Kidney (tissue), 14 donors: Measurements from ENCODE around the gene F7. TPM values are rescaled to one million over a fixed set of nuclear protein-coding genes. Genes with fewer than 3 reads are reported as not detected.

ENCODE experiments used
- DNase-seq, 5 donors: peaks; one replicate each; pipeline ENCODE4 v3.0.0-alpha.2; 2013 to 2020
- FAIRE-seq: peaks from 2 replicates; lab custom pipeline; 2012; peaks lifted over from hg19 to GRCh38; lab: Jason Lieb, UNC
- H3K27ac ChIP-seq, 2 donors: one replicate each; pipeline ENCODE4 v1.7.0; 2013; ENCODE audit warnings: low read depth in 2 of 2, low read length in 2 of 2, inconsistent platforms in 1 of 2
- H3K27me3 ChIP-seq: one replicate; pipeline ENCODE4 v1.7.1; 2013; ENCODE audit warnings: low read length, inconsistent platforms; ENCODE audit not compliant: control insufficient read depth, insufficient read depth
- H3K36me3 ChIP-seq, 3 donors: one replicate each; pipeline versions ENCODE4 v1.7.0 to v1.7.1; 2013; ENCODE audit warnings: low read length in 3 of 3, control low read depth in 1 of 3, inconsistent platforms in 1 of 3; ENCODE audit not compliant: insufficient read depth in 3 of 3, control insufficient read depth in 2 of 3
- H3K4me1 ChIP-seq, 3 donors: one replicate each; pipeline versions ENCODE4 v1.7.0 to v1.7.1; 2013; ENCODE audit warnings: low read length in 3 of 3, inconsistent platforms in 1 of 3, low read depth in 1 of 3; ENCODE audit not compliant: control insufficient read depth in 2 of 3, insufficient read depth in 2 of 3
- H3K4me3 ChIP-seq, 3 donors: one replicate each; pipeline versions ENCODE4 v1.7.0 to v1.8.1; 2013; ENCODE audit warnings: low read length in 3 of 3, control low read depth in 1 of 3, inconsistent platforms in 1 of 3
- H3K9ac ChIP-seq, 3 donors: one replicate each; pipeline versions ENCODE4 v1.7.0 to v1.7.1; 2013; ENCODE audit warnings: low read length in 3 of 3, control low read depth in 1 of 3, inconsistent platforms in 1 of 3
- H3K9me3 ChIP-seq, 3 donors: one replicate each; pipeline versions ENCODE4 v1.7.0 to v1.7.1; 2013; ENCODE audit warnings: low read length in 3 of 3, control low read depth in 1 of 3, inconsistent platforms in 1 of 3; ENCODE audit not compliant: control insufficient read depth in 2 of 3, insufficient read depth in 1 of 3
- CTCF ChIP-seq: IDR thresholded peaks from 3 replicates; pipeline ENCODE4 v1.5.1; 2012; ENCODE audit warnings: mild to moderate bottlenecking, moderate library complexity, borderline replicate concordance; ENCODE audit not compliant: insufficient read depth; ENCODE audit errors: extremely low read depth
- intact Hi-C: fragments of 100-400 bp; cut with DNase I; formaldehyde crosslinking; loops from one replicate; pipeline ENCODE4 v1.11.1; 2022
- polyA plus RNA-seq: library from polyadenylated mRNA; stranded (reverse); fragments of 350-450 nt; fragmentation: Illumina TruSeq; extraction: RNeasy Lipid Tissue Mini Kit (QIAGEN cat#74804); gene quantifications from one replicate; pipeline ENCODE4 v1.2.3, GENCODE V29; 2014; ENCODE audit warnings: low read depth, low replicate concordance; ENCODE audit not compliant: insufficient read depth
- total RNA-seq: library from RNA; stranded (reverse); fragmentation: NEBNext Ultra II Directional; extraction: Animal tissue kit (Norgen Biotek cat#: 25700); gene quantifications from one replicate; pipeline ENCODE4 v1.2.1, GENCODE V29; 2021
- donor health status: control.
- donor health status: control.
- donor health status: control.
- donor health status: control.
- donor health status: control.
- donor health status: DM: yes; HTN: yes; CAD: no.
- donor health status: Normal renal cell carcinoma (clear cell type).

The F7 gene
- total and polyA plus RNA-seq, 2 donors from 2014 or later = 0.16 to 0.52 TPM

- intact Hi-C loops = no loop called here
- no peak overlapping the region for H3K9ac ChIP-seq
- peaks cover 0 to 3% (median 0%) of the 10 kb centered on the region in 3 donors for H3K4me1 ChIP-seq
- H3K27me3 ChIP-seq = no peaks in the 10 kb centered on the region
- no peak overlapping the region for H3K4me3 ChIP-seq
- no peaks in the 10 kb centered on the region for H3K36me3 ChIP-seq
- DNase-seq (peak in 2 of 5 donors; percentile 16), FAIRE-seq (no peak)
- no peak overlapping the region for H3K27ac ChIP-seq
- no peaks in the 10 kb centered on the region for H3K9me3 ChIP-seq
- no peak for TF ChIP-seq CTCF
Observed at GRCh38 chr13:113112893-113113845, 7.6 kb downstream of the F7 start.

- no peak overlapping the region for H3K4me3 ChIP-seq
- intact Hi-C loops = no loop called here
- H3K9ac ChIP-seq = no peak overlapping the region
- H3K9me3 ChIP-seq = no peaks in the 10 kb centered on the region
- no peak for FAIRE-seq
- TF ChIP-seq CTCF = no peak
- no peaks in the 10 kb centered on the region for H3K36me3 ChIP-seq
- no peaks in the 10 kb centered on the region for H3K27me3 ChIP-seq
- H3K27ac ChIP-seq = no peak overlapping the region
- peaks cover 0 to 3% (median 0%) of the 10 kb centered on the region in 3 donors for H3K4me1 ChIP-seq
- DNase-seq = peak in 2 of 5 donors; percentile 19 to 59
Observed at GRCh38 chr13:113113846-113114271, 8.3 kb downstream of the F7 start.

GRCh38 chr13:113114511-113115362 lies 9.1 kb downstream of the F7 start:
- FAIRE-seq (no peak), DNase-seq (peak in 2 of 5 donors; percentile 18 to 58)
- intact Hi-C loops = no loop called here
- no peak for TF ChIP-seq CTCF
- peaks cover 0 to 2% (median 0%) of the 10 kb centered on the region in 3 donors for H3K4me1 ChIP-seq
- no peaks in the 10 kb centered on the region for H3K36me3 ChIP-seq
- no peak overlapping the region for H3K9ac ChIP-seq
- H3K4me3 ChIP-seq = no peak overlapping the region
- no peak overlapping the region for H3K27ac ChIP-seq
- no peaks in the 10 kb centered on the region for H3K27me3 ChIP-seq
- H3K9me3 ChIP-seq = no peaks in the 10 kb centered on the region
